ELR (cell line): ENCODE results near the gene CPN2.

Source experiments
- DNase-seq: peaks from one replicate; pipeline ENCODE4 v3.0.0-alpha.2; 2015; ENCODE audit warnings: low read depth

The CPN2 gene

DNA sequence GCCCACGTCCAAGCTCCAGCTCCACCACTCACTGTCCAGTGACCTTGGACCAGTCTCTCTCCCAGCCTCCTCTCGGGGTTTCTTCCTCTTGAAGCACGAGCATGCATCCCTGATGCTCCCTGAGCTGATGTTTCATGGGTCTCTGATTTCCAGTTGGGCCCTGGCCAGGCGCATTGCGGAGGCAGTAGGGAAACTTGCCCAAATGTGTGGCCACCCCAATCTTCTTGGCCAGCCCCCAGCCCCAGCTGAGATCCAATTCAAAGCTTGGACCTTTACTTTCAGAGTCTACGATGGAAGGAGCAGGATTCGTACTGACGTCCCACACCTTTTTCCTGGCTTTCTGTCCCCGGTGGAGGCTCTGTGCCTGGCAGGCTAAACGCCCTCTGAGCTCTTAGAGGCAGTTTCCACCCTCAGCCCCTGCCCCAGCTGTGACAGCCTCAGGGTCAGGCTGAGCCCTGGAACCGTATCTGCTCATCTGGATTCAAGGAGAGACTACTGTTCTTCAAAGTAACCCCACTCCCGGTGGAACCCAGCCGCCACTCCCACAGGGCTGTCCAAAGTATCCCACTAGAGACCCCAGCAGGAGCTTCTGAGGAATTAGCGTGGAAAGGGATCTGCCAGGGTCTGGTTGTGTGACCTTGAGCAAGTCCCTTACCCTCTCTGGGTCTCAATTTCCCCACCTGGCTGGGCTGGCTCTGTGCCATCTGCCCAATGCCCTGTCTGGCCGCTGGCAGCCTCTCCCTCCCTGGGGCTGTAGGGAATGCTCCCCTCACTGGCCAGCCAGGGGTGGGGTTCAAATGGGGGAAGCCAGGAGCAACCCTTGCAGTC lies 37.4 kb downstream of the CPN2 start:
- peak; percentile 27 for DNase-seq

GRCh38 chr3:194312743-194313281 lies 38.3 kb downstream of the CPN2 start:
- DNase-seq = peak; percentile 35

DNA sequence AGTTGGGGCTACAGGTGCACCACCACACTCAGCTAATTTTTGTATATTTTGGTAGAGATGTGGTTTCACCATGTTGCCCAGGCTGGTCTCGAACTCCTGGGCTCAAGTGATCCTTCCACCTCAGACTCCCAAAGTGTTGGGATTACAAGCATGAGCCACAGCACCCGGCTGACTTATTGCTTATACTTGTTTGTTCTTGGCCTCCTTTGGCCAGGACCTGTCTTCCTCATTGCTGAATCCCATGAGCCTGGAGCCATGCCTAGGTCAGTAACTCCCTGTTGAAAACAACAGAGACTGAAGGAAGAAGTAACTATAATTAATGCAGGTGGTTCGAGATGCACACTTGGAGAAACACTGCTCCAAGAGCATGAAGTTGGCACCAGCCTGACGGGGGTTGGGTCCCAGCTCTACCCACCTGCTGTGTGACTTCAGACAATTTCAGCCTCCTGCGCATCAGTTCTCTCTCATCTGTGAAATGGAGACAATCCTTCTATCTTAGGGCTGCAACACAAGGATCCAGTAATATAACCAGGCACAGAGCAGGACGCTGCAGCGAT lies 38.9 kb downstream of the CPN2 start:
- DNase-seq = no peak

DNA sequence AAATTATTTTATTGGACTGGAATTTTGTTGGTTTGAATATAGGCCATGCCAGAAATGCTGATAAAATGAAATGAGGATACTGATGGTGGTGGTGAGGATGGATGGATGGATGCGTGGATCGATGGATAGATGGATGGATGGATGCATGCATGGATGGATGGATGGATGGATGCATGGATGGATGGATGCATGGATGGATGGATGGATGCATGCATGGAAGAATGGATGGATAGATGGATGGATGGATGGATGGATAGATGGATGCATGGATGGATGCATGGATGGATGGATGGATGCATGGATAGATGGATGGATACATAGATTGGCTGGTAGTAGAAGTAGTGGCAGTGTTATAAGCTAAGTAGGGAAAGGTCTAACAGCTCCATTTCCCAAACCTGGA lies 40.1 kb downstream of the CPN2 start:
- no peak for DNase-seq

- DNase-seq = no peak
Measured at GRCh38 chr3:194310060-194310835, 40.9 kb downstream of the CPN2 start.

- DNase-seq = no peak
Measured at GRCh38 chr3:194308601-194309449, 42.3 kb downstream of the CPN2 start.

DNA sequence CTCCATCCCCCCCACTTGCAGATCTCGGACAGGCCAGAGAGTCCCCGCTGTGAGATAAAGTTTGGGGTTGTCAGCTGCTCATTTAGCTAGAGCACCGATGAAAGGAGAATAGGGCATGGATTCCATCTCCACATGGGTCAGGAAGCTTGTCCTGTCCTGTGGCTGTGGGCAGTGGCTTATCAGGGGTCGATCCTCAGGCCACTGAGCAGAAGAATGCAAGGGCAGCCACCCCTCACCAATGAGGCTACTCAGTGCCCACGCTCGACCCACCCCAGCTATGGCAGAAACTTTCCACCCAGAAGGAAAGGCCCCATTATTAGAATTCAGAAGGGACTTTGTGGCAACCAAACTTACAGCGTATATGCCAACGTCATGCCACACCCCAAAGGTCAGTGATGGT lies 43.3 kb downstream of the CPN2 start:
- no peak for DNase-seq

GRCh38 chr3:194306771-194307640 lies 44.1 kb downstream of the CPN2 start:
- no peak for DNase-seq

- DNase-seq = no peak
Measured at GRCh38 chr3:194306109-194306686, 44.9 kb downstream of the CPN2 start.

DNA sequence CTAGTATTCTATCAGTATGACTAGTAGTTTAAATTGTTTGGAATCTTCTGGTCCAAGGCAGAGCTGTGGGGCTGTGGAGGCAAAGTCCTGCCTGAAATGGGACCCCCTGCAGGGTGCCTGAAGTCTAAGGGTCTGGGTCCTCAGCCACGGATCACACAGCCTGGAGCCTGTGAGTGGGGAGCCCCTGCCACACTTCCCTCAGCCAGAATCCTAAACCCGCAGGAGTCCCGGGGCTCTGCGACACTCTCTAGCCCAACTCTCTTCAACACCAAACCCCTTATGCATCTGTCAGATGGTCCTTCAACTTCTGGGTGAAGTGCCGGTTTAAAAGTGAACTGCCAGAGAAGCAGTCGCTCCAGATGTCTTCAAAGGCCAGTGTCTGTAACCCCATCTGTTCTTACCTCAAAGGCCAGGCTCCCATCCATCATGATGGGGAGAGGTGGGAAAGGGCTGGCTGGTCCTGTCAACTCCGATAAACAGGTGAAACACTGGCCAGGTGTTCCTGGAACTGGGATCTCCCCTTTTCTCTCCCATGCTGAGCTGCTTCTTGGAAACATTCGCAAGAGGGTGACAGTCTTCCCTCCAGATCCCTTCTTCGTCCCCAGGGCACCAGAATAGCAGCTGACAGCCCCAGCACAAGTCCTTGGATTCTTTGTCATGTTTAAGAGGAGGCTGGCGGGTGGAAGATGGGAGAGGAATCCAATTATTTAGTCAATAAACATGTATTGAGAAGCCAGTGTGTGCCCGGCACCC lies 45.6 kb downstream of the CPN2 start:
- DNase-seq = no peak

DNA sequence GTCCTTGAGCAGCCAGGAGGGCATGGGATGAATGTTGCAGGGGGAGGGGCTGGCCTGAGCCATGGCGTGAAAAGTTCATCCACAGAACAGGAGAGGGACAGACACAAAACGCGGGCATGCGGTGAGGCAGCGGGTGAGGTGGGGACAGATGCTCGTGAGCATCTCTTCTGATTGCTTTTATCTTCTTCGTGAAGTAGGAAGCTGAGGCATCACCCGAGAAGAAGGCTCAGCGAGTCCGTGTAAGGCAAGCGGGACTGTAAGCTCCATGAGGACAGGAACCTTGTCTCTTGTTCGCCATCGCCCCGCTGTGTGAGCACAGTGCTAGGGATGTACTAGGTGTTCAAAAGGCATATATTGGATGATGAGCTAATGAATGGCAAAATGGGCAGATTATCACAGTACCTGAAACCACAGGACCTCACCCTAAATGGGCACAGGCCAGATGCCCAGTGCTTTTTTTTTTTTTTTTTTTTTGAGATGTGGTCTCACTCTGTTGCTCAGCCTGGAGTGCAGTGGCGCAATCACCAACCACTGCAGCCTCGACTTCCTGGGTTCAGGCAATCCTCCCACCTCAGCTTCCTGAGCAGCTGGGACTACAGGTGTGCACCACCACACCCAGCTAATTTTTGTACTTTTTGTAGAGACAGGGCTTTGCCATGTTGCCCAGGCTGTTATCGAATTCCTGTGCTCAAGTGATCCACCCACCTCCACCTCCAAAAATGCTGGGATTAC lies 46.8 kb downstream of the CPN2 start:
- DNase-seq = no peak

DNA sequence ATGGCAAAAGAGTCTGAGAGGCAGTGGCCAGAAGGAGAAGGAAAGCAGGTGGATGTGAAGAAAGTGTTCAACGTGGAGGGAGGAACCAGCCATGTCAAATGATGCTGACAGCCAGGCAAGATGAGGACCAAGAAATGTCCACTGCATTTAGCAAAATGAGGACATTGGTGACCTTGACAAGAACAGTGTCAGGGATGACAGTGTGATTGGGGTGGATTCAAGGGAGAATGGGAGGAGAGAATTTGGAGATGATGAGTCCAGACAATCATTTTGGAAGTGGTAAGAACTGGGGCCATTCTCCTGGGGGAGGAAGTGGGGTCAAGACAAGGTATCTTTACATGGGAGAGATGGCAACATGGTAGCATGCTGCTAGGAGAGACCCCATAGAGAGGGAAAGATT lies 47.4 kb downstream of the CPN2 start:
- no peak for DNase-seq

DNA sequence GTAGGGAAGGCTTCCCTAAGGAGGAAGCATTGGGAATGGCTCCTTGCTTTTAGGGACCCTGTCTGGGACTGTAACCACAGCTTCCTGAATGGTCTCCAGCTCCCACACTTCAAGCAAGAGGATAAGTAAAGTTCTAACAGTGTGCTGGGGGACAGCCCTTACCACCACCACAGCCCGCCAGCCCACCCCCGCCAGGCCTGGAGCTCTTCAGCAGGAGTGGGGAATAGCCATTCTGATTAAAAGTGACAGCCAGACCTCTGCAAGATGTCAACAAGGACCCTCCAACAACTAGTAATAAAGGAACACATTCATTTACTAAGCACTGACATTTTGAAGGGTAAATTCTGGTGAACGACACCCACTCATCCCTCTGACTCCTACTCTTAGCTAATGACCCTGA lies 49.4 kb downstream of the CPN2 start:
- DNase-seq = no peak

- no peak for DNase-seq
Measured at GRCh38 chr3:194300936-194301335, 50.2 kb downstream of the CPN2 start.

DNA sequence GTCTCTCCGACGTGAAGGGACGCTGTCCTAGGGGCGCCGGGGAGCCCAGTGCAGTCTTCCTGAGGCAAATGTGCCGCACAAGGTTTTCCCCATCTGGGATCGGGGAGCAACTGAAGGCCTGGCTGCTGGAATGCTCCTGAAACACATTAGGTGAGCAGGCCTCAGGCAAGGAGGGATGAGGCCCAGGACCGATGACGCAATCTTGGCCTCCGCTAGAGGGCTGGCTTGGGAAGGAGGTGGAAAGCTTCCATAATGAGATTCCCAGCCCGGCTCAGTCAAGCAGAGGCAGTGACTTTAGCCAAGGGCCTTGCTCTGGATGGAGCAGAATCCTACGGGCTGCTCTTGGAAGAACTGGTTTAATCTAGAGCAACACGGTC lies 50.8 kb downstream of the CPN2 start:
- DNase-seq = no peak

DNA sequence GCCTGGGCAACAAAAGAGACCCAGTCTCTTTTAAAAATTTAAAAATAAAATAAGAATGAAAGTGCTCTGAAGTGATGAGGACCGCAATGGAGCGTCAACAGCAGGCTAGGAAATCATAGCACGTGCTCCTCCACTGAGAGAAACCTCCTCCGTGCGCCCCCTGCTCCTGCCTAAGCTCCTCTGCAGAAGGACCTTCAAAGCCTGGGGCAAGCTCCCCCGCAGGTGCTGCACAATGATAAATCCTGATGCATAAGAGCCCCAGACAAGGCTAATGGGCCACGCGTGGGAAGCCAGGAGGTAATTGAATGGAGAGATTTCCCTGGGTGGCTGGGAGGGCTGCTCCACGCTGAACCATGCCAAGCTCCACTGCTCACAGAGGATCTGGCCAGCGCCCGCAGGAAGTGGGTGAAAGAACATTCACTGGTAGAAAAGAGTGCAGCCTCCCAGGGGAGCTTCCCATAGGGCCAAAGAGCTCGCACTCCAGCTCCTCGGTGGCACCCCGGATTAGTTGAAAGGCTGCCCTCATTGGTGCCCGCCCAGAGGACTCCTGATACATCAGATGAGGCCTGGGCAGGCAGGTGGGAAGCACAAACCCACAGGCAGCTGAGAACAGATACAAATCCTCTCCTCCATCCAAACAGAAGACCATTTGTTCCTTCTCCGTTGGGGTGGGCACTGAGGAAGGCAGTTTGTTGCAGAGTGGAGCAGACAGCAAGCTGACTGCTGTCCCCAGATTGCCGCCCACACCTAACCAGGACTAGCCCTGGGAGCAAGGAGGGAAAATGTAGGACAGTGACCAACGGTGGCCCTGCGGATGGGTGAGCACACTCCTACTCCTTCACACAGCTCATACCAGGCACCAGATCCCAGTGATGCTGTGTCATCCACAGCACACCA lies 52.5 kb downstream of the CPN2 start:
- no peak for DNase-seq

GRCh38 chr3:194296454-194297263 lies 54.5 kb downstream of the CPN2 start:
- peak; percentile 69 for DNase-seq
